ENCODE data around the gene RTKN2. TPM values are rescaled to one million over a fixed set of nuclear protein-coding genes. Genes with fewer than 3 reads are reported as not detected.

The RTKN2 gene
- total and polyA plus RNA-seq, 10 of the 15 experiments (the other 5 are each of a cell fraction or from before 2014, with no cell fraction given) = 0.10 TPM; not detected in 9

- TF ChIP-seq NRF1 (conservative IDR thresholded peaks at IDR 0.05; ENCODE audit: low read depth, low read length) (no peak), MTA3 (IDR thresholded peaks at IDR 0.05; ENCODE audit: borderline replicate concordance, low read length) (no peak), USF1 (IDR thresholded peaks at IDR 0.05; ENCODE audit: borderline replicate concordance, extremely low read length, insufficient read depth, low read depth, low read length) (no peak), ZNF217 (IDR thresholded peaks at IDR 0.05) (no peak), SMC3 (IDR thresholded peaks at IDR 0.05; ENCODE audit: borderline replicate concordance, low read length) (no peak), ZNF207 (IDR thresholded peaks at IDR 0.05; ENCODE audit: borderline replicate concordance) (no peak), CHD2 (IDR thresholded peaks at IDR 0.05; ENCODE audit: borderline replicate concordance, low read depth, low read length) (no peak), HDAC6 (IDR thresholded peaks at IDR 0.05; ENCODE audit: unreplicated experiment) (no peak), POLR2AphosphoS2 (IDR thresholded peaks at IDR 0.05; ENCODE audit: low read depth, low read length) (no peak)
These were observed 109.3 kb downstream of the RTKN2 start (continued) for GRCh38 chr10:62159351-62159750.

- no peak overlapping the region for H3K4me2 ChIP-seq (ENCODE audit: control insufficient read depth, insufficient read depth)
- ChIA-PET SMC1A (ENCODE audit: uncharacterized antibody, unreplicated experiment) (interaction anchor here (0.9 to 2.1 kb wide), 3 partner anchors 9 to 88 kb away, joined by 3 to 4 read pairs (median 4); no protein-coding TSS in a partner anchor), POLR2A (interaction anchor here (1.2 kb wide), 1 partner anchor 115 kb away, joined by 4 read pairs; no protein-coding TSS in a partner anchor), CTCF (interaction anchor here (0.7 kb wide), 1 partner anchor 882 kb away, joined by 4 read pairs; no protein-coding TSS in a partner anchor), RAD21 (ENCODE audit: unreplicated experiment) (no interaction called here)
- WGBS (ENCODE audit: insufficient coverage, insufficient replicate concordance, low lambda C conversion rate, missing lambda C conversion rate) = 60% methylated on average over 3 of the region's 3 CpGs
- ATAC-seq (no peak), DNase-seq (ENCODE audit: low read depth, low spot score) (no peak), FAIRE-seq (no peak)
- H4K20me1 ChIP-seq (ENCODE audit: control insufficient read depth, insufficient read depth) = no peaks in the 10 kb centered on the region
- no peak overlapping the region for H2AFZ ChIP-seq (ENCODE audit: control insufficient read depth, low read depth, low read length)
- no peaks in the 10 kb centered on the region for H3K9me3 ChIP-seq (replicated peaks; ENCODE audit: control insufficient read depth, insufficient read depth, low read length)
- H3K27me3 ChIP-seq (replicated peaks in 1 of 2; ENCODE audit: control insufficient read depth in 2 of 2, insufficient read depth in 2 of 2, low read length in 1 of 2) = no peaks in the 10 kb centered on the region
- intact Hi-C loops (cut with micrococcal nuclease; ENCODE audit: unreplicated experiment) = no loop called here
- H3K9ac ChIP-seq (ENCODE audit: control insufficient read depth, insufficient read depth, low read length) = no peak overlapping the region
- no peaks in the 10 kb centered on the region for H3K79me2 ChIP-seq (ENCODE audit: control insufficient read depth, insufficient read depth, low read length)
- BruUV-seq (replicated peaks) = no TSS peak
- no peaks in the 10 kb centered on the region for H3K36me3 ChIP-seq (ENCODE audit: control insufficient read depth in 2 of 2, insufficient read depth in 2 of 2, low read length in 1 of 2)
- in situ Hi-C loops (cut with MboI) = no loop called here
- no peaks in the 10 kb centered on the region for H3K4me1 ChIP-seq (ENCODE audit: control insufficient read depth, insufficient read depth, low read length)
- no peak overlapping the region for H3K27ac ChIP-seq (ENCODE audit: control insufficient read depth, insufficient read depth)
- TF ChIP-seq TBL1XR1 (IDR thresholded peaks at IDR 0.05; ENCODE audit: low read depth, low read length) (no peak), NR2F1 (conservative IDR thresholded peaks at IDR 0.05) (no peak), NRF1 (conservative IDR thresholded peaks at IDR 0.05; ENCODE audit: low read depth, low read length) (no peak), ZNF24 (IDR thresholded peaks at IDR 0.05) (no peak), ZZZ3 (IDR thresholded peaks at IDR 0.05; ENCODE audit: control insufficient read depth, insufficient read length, low read depth) (no peak), MTA3 (IDR thresholded peaks at IDR 0.05; ENCODE audit: borderline replicate concordance, low read length) (no peak)
- no peak overlapping the region for H3K4me3 ChIP-seq
These were observed 111.0 kb downstream of the RTKN2 start for GRCh38 chr10:62157601-62158000.
